Transverse colon (tissue), 3 donors: ENCODE data around the gene RPL5.

ENCODE experiments used
- CTCF ChIP-seq, 5 experiments: fragments of 200-600 bp in 3 of 5; fragments of 450-650 bp in 2 of 5; sonication (generic) in 3 of 5; IDR thresholded peaks; 1 replicate in 2 of 5; 2 replicates in 3 of 5; pipeline ENCODE4 v1.5.1; 2016 to 2017; ENCODE audit warnings: antibody characterized with exemption in 5 of 5, inconsistent platforms in 3 of 5, mild to moderate bottlenecking in 2 of 5, moderate library complexity in 1 of 5
- EP300 ChIP-seq: sonication (generic); formaldehyde crosslinking; IDR thresholded peaks from one replicate; pipeline ENCODE4 v1.6.1; 2017; ENCODE audit warnings: antibody characterized with exemption, low read depth

GRCh38 chr1:92816732-92817131 lies 15.1 kb upstream of the RPL5 start:
- TF ChIP-seq CTCF (IDR thresholded peaks at IDR 0.05): no peak
- no peak for TF ChIP-seq EP300
